H1 (cell line): Measurements from ENCODE around the gene IGFALS. TPM values are rescaled to one million over a fixed set of nuclear protein-coding genes. Genes with fewer than 3 reads are reported as not detected.

ENCODE experiments used
- polyA plus RNA-seq, 7 experiments: library from polyadenylated mRNA; depleted of rRNA in 3 of 7; stranded (reverse) in 5 of 7; unstranded in 2 of 7; fragments of >200 nt in 5 of 7; fragments of 200-250 nt in 2 of 7; gene quantifications; 1 replicate in 5 of 7; 2 replicates in 1 of 7; 4 replicates in 1 of 7; pipeline versions ENCODE4 v1.2.1 to v1.2.3, GENCODE V29; 2011 to 2013; ENCODE audit warnings: missing spikeins in 2 of 7, mixed read lengths in 2 of 7
- total RNA-seq: library from RNA; stranded (reverse); fragmentation: NEBNext Ultra II Directional; extraction: Animal tissue kit (Norgen Biotek cat#: 25700); gene quantifications from 2 replicates; pipeline ENCODE4 v1.2.1, GENCODE V29; 2021
- TF ChIP-seq, protein P1 (sequence below): fragments of 300-600 bp; sonication (generic); IDR thresholded peaks from 2 replicates; pipeline ENCODE4 v1.7.1; 2012; ENCODE audit warnings: low read length, moderate library complexity, mild to moderate bottlenecking, inconsistent platforms; ENCODE audit not compliant: insufficient replicate concordance

Gene IGFALS
- total and polyA plus RNA-seq, 2 of the 8 experiments (the other 6 are each of a cell fraction or from before 2014, with no cell fraction given) = not detected

DNA sequence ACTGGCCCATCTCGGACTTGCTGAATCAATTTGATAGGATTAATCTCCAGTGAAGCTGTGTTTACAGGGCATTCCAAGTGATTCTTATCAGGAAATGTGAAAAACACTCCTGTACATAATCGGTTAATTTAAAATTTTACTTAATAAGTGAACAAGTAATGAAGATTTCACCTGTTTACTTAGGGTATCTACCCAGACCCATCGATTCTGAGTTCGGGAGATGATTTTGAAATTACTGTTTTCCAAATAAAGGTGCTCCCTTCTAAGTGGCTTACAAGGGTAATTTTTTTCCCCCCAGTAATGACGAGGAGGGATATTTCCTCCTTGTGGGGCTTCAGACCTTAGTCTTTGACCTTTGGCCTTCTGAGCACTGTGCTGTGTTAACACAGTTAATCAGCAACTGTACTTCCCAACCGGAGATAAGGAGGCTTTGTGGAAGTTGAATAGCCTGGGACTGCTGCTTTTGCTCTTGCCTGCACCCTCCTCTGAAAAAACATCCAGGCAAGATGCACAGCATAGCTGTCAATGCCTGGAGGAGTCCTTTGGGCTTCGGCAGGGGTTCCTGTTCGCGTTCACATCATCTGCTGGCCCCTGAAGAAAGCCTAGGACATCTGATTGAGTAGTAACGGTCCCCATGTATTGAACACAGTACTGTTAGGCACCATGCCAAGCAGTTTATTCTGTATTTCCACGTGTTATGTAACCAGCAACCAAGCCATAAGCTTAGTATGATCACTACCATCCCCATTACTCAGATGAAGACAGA lies 35.3 kb upstream of the IGFALS start (continued):
- TF ChIP-seq, protein P1, sequence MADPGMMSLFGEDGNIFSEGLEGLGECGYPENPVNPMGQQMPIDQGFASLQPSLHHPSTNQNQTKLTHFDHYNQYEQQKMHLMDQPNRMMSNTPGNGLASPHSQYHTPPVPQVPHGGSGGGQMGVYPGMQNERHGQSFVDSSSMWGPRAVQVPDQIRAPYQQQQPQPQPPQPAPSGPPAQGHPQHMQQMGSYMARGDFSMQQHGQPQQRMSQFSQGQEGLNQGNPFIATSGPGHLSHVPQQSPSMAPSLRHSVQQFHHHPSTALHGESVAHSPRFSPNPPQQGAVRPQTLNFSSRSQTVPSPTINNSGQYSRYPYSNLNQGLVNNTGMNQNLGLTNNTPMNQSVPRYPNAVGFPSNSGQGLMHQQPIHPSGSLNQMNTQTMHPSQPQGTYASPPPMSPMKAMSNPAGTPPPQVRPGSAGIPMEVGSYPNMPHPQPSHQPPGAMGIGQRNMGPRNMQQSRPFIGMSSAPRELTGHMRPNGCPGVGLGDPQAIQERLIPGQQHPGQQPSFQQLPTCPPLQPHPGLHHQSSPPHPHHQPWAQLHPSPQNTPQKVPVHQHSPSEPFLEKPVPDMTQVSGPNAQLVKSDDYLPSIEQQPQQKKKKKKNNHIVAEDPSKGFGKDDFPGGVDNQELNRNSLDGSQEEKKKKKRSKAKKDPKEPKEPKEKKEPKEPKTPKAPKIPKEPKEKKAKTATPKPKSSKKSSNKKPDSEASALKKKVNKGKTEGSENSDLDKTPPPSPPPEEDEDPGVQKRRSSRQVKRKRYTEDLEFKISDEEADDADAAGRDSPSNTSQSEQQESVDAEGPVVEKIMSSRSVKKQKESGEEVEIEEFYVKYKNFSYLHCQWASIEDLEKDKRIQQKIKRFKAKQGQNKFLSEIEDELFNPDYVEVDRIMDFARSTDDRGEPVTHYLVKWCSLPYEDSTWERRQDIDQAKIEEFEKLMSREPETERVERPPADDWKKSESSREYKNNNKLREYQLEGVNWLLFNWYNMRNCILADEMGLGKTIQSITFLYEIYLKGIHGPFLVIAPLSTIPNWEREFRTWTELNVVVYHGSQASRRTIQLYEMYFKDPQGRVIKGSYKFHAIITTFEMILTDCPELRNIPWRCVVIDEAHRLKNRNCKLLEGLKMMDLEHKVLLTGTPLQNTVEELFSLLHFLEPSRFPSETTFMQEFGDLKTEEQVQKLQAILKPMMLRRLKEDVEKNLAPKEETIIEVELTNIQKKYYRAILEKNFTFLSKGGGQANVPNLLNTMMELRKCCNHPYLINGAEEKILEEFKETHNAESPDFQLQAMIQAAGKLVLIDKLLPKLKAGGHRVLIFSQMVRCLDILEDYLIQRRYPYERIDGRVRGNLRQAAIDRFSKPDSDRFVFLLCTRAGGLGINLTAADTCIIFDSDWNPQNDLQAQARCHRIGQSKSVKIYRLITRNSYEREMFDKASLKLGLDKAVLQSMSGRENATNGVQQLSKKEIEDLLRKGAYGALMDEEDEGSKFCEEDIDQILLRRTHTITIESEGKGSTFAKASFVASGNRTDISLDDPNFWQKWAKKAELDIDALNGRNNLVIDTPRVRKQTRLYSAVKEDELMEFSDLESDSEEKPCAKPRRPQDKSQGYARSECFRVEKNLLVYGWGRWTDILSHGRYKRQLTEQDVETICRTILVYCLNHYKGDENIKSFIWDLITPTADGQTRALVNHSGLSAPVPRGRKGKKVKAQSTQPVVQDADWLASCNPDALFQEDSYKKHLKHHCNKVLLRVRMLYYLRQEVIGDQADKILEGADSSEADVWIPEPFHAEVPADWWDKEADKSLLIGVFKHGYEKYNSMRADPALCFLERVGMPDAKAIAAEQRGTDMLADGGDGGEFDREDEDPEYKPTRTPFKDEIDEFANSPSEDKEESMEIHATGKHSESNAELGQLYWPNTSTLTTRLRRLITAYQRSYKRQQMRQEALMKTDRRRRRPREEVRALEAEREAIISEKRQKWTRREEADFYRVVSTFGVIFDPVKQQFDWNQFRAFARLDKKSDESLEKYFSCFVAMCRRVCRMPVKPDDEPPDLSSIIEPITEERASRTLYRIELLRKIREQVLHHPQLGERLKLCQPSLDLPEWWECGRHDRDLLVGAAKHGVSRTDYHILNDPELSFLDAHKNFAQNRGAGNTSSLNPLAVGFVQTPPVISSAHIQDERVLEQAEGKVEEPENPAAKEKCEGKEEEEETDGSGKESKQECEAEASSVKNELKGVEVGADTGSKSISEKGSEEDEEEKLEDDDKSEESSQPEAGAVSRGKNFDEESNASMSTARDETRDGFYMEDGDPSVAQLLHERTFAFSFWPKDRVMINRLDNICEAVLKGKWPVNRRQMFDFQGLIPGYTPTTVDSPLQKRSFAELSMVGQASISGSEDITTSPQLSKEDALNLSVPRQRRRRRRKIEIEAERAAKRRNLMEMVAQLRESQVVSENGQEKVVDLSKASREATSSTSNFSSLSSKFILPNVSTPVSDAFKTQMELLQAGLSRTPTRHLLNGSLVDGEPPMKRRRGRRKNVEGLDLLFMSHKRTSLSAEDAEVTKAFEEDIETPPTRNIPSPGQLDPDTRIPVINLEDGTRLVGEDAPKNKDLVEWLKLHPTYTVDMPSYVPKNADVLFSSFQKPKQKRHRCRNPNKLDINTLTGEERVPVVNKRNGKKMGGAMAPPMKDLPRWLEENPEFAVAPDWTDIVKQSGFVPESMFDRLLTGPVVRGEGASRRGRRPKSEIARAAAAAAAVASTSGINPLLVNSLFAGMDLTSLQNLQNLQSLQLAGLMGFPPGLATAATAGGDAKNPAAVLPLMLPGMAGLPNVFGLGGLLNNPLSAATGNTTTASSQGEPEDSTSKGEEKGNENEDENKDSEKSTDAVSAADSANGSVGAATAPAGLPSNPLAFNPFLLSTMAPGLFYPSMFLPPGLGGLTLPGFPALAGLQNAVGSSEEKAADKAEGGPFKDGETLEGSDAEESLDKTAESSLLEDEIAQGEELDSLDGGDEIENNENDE = no peak
